A549 (cell line): ENCODE results near the gene ENTPD2.

ENCODE experiments used
- CHD2 ChIP-seq: fragments of 150-350 bp; IDR thresholded peaks from 2 replicates; pipeline ENCODE4 v1.6.1; 2014; ENCODE audit warnings: low read length; ENCODE audit not compliant: partially characterized antibody
- CTCF ChIP-seq: fragments of >200 bp; sonication (Bioruptor Twin); formaldehyde crosslinking; IDR thresholded peaks from 3 replicates; pipeline ENCODE4 v1.5.1; 2016

DNA sequence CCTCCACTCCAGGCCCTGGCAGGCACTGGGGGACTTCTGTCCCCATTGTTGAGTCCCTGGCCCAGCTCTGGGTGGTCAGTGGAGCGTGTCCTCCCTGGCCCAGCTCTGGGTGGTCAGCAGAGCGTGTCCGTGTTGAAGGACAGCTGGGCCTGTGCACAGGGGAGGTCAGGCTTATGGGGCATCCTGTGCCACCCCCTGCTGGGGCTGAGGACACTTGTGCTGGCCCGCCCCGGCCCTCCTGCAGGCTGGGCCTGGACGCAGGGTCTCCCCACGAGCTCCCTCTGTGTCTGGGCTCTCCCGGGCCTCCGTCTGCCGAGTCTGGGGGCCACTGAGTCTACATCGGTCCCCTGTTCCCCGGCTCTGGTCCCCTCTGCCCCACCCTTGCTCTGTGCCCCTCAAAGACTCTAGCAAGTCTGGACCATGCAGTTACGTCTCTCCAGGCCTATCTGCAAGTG lies 46.0 kb downstream of the ENTPD2 start:
- no peak for TF ChIP-seq CTCF
- TF ChIP-seq CHD2, result no peak
